NCI-H345 treated with DMSO at 0.1 percent for 48 hours (cell line): Measurements from ENCODE around the gene PAPPA2.

Experiments
- DNase-seq: peaks from one replicate; lab custom pipeline; 2025; ENCODE audit not compliant: unreplicated experiment; lab: John Stamatoyannopoulos, UW

PAPPA2 gene

DNA sequence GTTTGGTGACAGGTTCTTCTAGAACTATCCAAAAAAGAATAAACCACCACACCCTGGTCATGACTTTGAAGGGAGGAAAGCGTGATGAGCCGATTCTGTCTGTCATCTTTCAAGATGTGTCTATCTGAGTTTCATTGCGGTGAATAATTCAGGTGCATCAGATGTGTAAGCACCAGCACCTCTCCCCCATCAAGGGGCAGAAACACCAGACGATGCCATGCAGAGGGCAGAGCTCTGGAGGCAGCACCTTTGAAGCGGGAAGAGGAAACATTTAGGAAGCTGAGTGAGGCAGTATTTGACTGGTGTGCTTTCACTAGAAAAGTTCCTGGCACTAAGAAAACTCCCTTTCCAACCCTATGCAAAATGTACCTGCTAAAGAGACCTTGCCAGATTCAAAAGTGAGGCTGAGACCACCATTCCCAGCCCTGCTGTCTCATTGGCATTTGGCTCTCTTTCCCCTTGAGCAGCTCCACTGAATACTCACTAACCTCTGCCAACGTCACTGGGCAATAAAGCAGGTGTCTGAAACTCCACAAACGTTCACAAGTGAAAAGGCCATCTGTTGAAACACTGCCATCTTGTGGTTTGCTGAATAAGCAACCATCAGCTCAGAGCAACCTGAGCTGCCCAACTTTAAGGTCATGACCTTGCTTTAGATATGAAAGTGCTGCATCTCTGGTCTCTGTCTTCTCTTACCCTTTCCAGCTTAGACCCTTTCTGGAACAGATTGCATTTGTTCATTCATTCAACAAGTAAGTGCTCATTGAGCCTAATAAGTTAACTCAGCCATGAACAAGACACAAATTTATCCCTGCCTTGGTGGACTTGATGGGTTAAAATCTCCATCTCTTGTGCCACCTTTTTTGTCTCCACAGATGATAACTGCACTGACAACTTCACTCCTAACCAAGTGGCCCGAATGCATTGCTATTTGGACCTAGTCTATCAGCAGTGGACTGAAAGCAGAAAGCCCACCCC, 228.6 kb downstream of the PAPPA2 start:
- DNase-seq = peak; percentile 31

DNA sequence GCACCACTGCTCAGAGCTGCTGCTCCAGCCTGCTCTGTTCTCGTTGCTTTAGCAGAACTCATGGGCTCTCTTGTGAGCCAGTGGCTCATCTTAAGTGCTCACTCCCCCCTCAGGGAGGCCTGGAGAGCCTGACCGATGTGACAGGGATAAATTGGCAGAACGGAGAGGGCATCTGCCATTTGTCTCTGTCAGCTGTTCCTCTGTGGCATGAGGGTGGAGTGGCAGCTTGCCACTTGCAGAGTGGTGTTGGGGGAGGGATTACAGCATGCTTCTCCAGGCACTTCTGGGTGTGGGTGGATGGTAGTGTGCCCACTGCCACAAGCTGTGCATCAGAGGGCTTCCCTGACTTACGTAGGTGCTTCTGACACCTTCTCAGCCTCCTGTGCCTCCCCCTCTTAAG, 229.5 kb downstream of the PAPPA2 start:
- DNase-seq = no peak

DNA sequence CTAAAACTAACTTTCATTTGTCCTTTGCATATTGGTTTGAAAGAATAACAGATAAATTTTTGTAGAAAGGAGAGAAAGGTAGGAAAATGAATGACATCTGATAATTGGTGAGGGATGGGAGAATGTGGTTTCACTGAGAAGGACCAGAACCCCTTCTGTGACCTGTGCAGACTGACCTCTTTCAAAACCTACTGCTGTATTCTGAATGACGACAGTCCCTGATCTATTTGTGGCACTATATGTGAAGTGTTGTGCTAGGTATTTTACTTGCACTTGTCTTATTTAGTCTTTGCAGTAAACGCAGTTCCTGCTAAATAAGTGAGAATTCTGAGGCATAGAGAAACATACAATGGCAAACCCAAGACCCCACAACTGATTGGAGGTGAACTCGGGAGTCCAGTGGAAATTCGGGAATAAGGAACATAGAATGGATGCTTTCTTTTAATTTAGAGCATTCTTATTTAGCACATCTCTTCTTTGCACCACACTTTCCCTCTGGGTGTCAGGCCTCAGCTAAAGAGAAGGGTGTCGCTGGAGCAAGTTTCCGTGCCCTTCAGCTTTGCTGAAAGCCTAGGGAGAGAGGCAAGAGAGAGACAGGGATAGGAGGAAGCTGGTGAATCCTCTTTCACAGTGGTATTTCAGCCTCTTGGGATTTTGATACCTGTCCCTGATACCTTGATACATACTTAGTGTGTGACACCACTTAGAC, 230.2 kb downstream of the PAPPA2 start:
- no peak for DNase-seq

DNA sequence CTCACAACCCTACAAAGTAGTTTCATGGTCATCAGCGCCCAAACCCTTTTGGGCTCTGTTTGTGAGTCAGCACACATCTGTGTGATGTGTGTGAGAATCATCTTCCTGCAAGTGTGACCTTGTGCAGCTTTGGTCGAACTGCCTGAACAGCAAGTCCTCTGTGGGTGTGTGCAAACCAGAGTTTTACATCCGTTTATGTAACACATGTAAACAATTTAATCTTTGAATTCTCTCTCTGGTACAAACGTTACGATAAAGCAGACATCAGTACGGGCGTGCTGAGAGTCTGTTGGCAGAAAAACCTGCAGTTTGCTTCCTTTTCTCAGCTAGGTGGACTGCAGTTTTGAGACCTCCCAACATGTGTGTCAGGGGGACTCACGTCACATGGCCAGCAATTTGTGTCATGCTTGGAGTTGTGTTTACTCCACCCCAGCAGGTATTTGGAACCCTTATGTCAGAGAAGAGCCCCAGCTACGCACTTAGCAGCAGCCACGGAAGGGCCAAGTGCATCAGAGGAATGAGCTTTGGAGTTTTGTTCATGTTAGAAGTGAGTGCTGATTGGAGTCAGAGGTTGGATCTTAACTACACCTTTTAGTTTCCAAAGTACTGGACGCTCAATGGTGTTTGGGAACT, 230.8 kb downstream of the PAPPA2 start:
- no peak for DNase-seq

DNA sequence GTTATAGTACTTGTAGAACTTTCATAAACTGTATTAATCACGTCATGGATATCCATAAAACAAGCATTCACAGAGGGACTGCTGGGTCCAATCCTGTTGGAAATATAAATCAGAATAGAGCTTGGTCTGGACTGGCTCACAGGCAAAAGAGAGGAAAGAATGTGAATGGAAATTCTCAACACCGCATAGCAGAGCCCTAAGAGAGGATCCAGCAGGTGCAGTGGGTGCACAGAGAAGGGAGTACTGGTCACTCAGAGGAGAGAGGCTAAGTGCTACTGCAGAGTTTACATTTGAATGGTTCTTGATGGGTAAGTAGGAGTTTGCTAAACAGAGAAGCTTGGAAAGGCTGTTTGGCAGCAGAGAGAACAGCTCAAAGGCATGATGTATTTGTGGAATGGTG, 231.7 kb downstream of the PAPPA2 start:
- no peak for DNase-seq

DNA sequence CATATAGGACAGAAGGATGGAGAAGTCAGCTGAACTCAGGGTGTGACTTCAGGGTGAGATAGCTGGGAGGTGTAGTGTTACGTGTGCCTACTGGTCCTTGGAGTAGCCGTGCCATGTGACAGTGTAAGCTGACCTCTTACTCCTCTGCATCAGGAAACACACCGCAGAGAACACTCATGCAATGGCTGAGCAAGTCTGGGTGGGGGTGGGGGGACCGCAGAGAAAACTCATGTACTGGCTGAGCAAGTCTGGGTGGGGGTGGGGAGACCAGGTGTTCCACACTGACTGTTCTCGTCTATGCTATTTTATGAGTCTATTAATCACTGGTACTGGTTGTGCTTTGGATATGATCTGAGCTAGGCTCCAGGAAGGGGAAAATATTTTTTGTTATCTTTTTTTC, 233.1 kb downstream of the PAPPA2 start:
- DNase-seq = no peak

DNA sequence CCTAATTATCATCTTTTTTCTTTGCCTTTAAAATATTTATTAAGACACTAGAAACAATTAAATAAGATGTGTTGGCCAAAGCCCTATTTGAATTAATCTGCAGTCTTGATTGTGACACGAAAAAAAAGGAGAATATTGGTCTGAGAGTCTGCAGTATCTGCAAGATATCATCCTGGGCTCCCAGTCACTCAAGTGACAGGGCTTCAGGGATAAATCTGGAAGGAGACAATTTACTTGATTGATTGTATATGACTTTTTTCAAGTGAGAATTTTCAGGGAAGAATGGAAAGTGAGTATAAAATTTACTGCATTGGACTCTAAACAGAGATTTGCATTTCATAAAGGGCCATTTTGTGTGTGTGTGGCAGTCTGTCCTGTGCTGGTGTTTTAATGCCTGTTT, 233.7 kb downstream of the PAPPA2 start:
- no peak for DNase-seq

DNA sequence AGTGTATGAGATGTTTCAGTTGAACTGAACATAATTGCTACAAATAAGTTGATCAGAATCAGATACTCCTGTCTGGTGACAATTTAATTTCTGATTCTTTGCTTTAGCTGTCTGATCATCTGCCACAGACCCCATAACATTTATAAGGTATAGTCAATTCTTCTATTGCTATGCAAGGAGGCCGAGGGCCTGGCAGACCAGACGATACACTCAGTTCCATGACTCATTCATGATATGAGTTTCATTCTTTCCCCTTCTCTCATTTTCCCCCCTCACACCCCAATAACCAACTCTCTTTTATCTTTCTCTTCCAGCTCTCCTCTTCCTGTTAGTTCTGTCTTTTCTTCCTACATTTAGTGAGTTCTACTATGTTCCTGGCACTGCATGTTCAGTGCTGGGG, 236.8 kb downstream of the PAPPA2 start:
- DNase-seq = no peak

DNA sequence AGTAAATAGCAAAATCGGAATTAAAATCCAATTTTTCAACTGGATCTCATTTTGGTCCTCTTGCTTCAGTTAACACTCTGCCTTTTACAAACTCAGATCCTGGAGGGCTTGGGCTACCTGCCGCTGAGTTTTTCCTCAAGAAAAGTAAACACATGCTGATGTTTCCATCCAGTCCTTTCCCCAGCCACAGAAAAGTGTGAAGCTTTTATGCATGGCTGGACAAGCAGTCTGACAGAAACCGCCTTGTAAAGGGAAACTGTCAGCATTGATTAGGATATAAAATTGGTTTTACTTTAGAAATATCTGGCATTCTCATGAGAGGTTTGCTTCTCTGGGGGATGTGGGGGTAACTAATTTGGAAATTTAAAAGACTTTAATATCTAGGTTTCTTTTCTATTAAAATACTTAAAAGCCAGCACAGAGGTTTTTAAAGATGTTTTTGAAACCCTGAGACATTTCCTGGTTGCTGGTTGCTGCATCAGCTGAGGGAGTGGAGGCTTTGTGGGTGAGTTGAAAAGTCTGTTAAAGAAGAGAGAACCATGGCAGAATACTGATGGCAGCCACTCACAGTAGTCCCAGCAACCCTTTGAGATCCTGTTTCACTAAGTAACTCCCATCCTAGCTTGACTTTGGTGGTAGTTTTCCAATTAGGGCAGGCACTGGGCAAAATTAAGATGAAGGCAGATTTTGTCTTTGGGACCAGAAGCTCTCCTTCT, 238.3 kb downstream of the PAPPA2 start:
- no peak for DNase-seq

DNA sequence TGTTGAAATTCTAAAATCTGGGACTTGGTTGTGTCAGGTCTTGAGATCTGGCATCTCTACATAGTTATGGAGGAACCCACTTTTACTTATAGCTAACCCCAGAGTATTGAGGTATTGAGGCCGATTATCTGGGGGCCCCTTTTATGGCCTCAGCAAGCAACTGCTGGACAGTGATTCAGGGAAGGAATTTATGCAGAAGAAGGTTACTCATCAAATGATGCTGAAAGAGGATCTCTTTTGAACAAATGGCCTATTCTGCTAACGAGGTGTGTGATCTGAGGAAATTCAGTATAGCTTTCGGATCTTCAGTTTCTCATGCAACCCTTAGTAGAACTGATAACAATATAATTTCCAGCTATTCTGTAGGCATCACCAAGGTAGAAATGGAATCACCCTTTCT, 239.9 kb downstream of the PAPPA2 start:
- DNase-seq = no peak

DNA sequence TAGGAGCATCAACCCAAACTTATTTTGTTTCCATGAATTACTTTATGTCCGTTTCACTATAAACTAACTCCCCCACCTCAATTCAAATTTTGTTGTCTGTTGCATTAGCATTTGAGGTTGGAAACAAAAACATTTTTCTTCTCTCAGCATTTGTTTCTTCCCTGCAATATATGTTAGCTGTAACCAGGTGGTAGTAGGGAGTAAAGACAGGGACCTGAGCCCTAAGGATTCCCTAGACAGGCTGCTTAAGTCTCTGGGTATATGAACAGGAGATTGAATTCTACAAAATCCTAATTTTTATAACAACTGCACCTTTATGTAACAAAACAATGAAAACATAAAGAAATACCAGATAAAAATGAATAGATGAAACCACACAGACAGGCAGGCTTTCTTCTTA, 242.6 kb downstream of the PAPPA2 start:
- no peak for DNase-seq

DNA sequence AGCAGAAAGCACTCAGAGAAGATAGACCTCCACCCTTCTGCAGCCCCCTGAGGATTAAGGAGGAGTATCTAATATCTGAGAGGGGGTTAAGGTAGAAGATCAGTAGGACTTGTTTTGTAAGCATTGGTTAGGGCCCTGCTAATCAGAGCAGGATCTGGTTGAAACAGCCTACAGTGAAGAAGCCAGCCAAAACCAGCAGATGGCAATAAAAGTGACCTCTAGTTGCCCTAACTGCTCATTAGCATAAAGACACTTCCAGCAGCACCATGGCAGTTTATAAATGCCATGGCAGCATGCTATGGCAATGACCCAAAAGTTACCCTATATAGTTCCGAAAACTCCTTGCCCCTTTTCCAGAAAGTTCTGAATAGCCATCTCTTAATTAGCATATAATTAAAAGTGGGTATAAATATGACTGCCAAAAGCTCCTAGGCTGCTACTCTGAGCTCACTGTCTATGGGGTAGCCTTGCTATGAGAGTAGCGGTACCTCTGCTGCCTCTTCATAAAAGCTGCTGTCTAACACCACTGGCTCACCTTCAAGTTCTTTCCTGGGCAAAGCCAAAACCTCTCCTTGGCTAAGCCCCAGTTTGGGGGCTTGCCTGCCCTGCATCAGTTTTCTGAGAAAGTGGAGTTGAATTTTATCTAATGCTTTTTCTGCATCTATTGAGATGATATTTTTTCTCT, 254.2 kb downstream of the PAPPA2 start:
- DNase-seq = no peak

DNA sequence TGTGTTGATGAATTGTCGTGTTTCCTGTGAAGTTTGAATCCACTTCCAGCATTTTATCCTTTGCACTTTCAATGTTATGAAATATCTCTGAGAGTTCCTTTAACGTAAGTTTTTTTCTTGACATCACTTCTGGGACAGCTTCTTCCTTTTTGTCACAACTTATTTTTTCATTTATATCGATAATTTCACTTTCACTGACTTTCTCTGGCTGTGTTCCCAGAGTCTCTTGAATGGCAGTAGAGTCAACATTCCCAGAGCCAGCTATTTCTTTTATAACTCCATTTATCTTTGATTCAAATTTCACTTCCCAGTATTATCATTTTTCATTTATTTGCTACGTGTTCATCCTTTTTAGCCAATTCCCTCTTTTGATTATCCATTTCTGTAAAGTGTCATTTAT, 256.5 kb downstream of the PAPPA2 start:
- DNase-seq = no peak

DNA sequence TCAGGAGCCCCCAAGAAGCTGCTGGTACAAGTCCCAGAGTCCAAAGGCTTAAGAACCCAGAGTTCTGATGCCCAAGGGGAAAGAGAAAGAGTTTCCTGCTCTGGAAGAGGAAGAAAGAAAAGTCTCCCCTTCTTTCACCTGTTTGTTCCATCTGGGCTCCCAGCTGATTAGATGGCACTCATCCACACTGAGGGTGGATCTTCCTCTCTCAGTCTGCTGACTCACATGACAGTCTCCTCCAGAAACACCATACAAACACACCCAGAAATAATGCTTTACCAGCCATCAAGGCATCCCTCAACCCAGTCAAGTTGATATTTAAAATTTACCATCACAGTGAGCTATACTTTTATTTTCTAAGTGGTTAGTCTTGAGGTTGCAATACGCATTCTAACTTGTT, 257.9 kb downstream of the PAPPA2 start:
- DNase-seq = no peak

DNA sequence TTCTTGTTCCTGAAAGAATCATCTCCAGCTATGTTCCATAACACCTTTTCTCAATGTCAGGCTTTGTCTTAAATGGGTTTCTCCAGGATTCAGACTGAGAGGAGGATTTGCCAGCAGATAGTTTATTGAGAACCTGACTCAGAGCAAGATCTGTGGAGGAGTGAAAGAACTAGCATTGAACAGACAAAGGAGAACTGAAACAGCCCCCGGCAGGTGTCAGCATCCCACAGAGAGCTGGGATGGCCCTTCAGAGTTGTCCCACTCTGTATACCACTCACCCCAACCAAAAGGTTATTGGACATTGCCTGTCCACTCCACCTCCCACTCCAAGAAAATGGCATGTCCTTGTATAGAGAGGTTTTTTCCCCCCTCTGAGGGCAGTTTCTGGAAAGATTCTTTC, 270.7 kb downstream of the PAPPA2 start:
- DNase-seq = no peak

DNA sequence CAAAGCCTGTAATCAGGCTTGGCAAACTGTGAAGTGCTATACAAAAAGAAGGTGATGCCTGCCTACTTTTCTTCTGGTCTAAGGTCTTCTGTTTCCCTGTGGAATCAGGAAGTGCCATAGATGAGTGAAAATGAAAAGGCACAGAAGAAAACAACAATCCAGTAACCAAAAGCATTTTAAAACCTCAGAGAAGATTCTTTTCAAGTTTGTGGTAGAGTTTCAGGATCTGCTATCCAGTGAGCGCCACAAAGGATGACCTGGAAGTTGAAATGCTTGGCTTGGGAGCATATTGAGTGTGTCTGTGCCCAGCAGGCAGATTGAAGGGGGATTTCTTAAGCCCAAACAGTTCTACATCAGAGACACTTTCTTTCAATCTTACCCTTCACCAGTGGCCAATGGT, 272.2 kb downstream of the PAPPA2 start:
- DNase-seq = no peak

DNA sequence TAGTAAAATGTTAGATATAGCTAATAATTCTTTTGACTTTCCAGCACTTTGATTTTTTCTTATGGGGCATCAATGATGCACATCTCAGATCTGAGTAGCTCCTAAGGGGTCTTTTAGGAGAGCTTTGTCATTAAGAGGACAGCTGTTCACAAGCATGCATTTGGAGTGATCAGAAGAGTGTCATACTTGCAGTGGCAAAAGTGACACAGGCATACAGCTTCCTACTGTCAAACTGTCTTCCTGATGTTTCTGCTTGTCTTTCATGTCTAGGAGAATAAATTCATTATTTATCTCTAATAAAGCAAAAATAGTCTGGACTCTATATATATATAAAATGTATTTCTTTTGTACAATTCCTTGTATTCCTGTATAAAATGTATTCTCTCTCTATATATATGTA, 273.0 kb downstream of the PAPPA2 start:
- DNase-seq = no peak

DNA sequence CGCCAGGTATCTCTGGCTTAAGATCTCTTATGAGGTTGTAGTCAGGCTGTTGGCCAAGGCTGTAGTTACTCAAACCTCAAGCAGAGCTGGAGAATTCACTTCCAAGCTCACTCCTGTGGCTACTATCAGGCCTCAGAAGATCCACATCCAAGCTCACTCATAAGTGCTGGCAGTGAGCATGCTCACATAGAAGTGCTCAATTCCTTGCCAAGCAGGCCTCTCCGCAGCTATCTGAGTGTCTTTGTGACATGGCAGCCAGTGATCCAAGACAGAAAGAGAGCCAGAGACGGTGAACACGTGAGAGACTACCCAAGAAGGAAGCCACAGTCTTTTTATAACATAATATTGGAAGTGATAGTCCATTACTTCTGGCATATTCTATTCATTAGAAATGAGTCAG, 278.2 kb downstream of the PAPPA2 start:
- DNase-seq = no peak

DNA sequence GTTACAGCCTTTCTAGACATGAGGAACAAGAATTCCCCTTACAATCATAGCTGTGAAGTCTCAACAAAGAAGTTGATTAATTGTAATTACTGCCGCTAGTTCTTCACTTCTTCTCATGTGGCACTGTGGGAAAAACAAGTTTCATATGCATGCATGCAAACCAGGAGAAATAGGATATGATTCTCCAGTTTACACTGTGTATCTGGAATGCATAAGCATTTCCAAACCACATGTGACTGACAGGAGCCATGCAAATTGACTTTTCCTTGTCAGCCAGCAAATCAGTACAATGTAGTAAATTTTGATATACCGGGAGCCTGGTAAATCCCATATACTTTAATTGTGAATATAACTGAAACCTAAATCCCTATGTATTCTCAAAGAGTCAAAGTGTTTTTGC, 279.3 kb downstream of the PAPPA2 start:
- DNase-seq = no peak

DNA sequence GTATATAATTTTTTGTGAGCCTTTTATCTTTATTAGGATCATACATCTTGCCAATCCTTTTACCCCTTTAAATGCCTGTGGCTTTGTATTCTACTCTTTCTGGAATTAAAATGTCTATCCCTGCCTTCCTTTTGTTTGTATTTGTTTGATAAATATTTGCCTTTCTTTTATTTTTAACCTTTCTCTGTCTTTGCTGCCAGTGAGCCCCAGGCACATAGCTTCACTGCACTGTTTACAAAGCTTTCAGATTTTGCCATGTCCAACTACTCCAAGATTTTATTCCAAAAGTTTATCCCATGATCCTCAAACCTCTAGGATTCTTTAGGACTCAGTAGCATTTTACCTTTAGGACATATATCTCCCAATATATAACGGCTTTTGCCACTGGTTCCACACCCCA, 281.2 kb downstream of the PAPPA2 start:
- no peak for DNase-seq

DNA sequence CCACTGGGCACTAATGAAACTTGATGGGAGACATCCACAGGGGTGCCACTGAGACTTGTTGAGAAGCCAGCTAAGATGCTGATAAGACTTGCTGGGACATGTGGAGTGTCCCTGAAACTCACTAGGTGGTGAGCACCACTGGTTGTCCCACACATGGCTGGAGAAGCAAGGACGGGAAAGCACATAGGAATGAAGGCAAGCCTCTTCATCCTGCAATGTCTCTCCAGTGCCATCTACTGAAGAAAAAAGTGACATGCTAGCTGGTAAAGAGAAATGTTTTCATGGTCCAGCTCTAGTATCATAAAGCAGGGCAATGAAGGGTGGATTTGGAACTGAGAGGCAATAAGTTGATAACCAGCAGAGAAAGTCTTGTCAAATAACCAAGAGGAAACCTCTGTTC, 283.0 kb downstream of the PAPPA2 start:
- DNase-seq = no peak
